Measurements from ENCODE around the gene ITPKA.
"Not testable (repeated sequence)": the region's sequence is repeated elsewhere in the genome, so short reads cannot be mapped to it uniquely, and the experiment has no call there.

The ITPKA gene

GRCh38 chr15:41493205-41493901 lies at the start of gene ITPKA:
ITPKA (plus strand) TSS chr15:41493874; CDS start chr15:41493928, 54 bp downstream.
- DNase-seq (ENCODE audit: low spot score), result peak; percentile 62

DNA sequence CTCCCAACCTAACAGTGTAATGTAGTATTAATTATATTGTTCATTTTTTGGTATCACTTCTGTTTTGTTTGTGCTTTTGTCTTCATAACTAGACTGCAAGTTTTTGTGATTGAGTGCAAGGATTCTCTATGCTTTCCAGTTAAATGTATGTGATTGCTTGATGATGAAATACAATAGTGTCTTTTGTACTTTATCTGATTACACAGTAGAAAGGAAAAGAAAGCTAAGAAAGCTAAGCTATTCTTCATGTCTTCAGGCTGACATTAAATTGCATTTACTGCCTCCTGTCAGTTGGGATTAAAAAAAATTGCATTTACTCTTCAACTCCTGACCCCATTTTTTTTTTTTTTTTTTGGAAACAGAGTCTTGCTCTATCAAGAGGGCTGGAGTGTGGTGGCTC lies 48.3 kb upstream of the ITPKA start:
- no peak for DNase-seq (ENCODE audit: low spot score)

DNA sequence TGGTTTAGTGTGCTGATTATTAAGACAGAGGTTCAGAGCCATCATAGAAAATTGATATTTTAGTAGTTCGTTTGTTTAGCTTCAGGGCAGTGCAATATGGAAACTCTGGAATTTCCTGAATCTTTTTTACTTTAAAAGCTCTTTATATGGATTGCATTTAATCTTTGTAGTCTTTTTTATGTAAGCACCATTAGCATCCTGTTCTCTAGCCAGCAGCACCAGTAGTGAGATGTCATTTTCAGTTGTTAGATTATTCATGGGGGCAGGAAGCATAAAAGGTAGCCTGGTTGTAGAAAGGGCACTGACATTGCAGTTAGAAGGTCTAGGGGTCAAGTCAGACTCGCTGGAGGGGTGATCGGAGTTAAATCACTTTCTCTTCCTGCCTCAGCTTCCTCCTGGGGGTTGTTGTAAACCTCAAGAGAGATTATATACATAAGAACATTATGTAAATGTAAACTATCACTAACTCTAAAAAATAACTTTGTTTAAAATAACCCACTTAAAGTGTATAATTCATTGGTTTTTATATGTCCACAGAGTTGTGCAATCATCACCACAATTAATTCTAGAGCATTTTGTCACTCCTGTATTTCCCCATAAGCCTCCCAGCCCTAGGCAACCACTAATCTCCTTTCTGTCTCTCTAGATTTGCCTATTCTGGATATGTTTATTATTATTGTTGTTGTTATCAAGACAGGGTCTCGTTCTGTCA lies 31.4 kb upstream of the ITPKA start:
- no peak for DNase-seq (ENCODE audit: low spot score)

DNA sequence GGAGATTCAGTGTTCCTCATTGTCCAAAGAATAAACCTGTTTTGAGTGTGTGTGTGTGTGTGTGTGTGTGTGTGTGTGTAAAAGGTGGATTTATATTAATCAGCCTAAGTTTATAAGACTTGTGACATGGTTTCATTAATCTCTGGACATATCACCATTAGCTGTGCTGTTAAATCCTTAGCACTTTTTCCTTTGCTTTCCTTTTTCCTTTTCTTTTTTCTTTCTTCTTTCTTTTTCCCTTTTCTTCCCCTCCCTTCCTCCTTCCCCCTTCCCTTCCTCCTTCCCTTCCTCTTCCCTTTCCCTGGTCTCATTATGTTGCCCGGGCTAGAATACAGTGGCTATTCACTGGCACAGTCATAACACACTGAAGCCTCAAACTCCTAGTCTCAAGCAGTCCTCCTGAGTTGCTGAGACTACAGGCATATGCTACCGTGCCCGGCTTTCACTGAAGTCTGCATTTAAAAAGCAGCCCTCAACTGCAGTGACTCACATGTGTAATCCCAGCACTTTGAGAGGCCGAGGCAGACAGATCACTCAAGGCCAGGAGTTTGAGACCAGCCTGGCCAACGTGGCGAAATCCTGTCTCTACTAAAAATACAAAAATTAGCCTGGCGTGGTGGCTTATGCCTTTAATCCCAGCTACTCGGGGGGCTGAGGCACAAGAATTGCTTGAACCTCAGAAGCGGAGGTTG lies 28.6 kb upstream of the ITPKA start:
- DNase-seq (ENCODE audit: low spot score), result no peak

GRCh38 chr15:41465822-41466421 lies 27.8 kb upstream of the ITPKA start:
- peak; percentile 24 for DNase-seq (ENCODE audit: low spot score)

DNA sequence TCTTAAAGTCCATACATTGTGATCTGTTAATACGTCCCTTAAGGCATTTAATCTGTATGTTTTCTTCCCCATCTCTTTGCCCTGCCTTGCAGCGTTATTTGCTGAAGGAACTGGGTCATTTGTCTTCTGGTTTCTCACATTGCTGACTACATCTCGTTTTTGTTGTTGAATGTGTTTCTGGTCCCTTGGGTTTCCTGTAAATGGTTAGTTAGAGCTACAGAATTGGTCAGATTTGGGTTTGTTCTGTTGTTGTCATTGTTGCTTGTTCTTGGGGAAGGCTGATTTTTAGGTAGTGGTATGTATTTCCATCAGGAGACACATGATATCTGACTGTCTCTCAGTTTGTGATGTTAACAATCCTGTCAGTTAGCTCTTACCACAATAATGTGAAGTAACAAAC lies 27.0 kb upstream of the ITPKA start:
- DNase-seq (ENCODE audit: low spot score), result no peak

- not testable (repeated sequence) for DNase-seq (ENCODE audit: low spot score)
Observed at GRCh38 chr15:41469644-41470043, 24.0 kb upstream of the ITPKA start.

GRCh38 chr15:41473418-41473817 lies 20.3 kb upstream of the ITPKA start:
- DNase-seq (ENCODE audit: low spot score), result no peak

DNA sequence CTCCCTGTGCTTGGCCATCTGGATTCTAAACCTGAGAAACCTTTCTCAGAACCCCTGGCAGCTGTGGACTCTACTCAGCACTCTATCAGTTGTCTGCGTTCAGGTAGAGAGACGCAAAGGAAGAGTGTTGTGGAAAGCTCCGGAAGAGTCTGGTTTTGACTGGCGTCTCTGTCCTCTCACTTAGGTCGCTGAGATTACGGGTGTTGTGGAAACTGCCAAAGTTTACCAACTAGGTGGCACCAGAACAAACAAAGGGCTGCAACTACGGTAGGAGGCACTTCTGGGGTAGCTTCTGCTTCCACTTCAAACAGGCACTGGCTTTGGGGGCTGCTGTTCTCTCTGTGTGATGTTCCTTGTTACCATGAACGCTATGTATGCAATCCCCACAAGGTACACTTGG lies 19.2 kb upstream of the ITPKA start:
- no peak for DNase-seq (ENCODE audit: low spot score)

- DNase-seq (ENCODE audit: low spot score), result no peak
Observed at GRCh38 chr15:41474941-41475340, 18.7 kb upstream of the ITPKA start.

DNA sequence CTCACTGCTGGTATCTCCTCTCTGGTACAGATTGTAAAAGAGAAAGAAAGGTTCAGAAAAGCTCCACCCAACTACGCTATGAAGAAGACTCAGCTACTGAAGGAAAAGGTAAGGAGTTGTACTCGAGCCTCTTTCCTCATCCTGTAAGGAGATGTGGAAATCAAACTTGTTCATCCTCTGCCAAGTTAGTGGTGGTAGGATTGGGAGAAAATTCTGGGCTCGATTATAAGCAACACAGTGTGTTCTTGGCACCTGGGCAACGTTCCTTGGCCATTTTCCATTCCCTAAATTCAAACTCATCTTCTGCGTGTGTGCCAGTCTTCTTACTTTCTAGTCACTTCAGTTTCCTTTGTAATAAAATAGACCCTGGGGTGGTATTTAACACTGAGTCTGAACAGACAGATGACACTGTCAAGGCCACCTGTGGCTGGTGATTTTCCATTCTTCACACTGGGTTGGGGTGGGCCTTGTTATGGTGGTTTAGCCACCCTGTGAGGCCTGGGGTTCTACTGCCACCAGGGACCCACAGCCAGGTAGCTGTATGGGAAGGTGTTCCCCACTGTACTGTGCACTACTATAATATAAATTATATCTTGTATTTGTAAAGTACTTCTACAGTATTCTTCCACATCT lies 17.1 kb upstream of the ITPKA start:
- no peak for DNase-seq (ENCODE audit: low spot score)

DNA sequence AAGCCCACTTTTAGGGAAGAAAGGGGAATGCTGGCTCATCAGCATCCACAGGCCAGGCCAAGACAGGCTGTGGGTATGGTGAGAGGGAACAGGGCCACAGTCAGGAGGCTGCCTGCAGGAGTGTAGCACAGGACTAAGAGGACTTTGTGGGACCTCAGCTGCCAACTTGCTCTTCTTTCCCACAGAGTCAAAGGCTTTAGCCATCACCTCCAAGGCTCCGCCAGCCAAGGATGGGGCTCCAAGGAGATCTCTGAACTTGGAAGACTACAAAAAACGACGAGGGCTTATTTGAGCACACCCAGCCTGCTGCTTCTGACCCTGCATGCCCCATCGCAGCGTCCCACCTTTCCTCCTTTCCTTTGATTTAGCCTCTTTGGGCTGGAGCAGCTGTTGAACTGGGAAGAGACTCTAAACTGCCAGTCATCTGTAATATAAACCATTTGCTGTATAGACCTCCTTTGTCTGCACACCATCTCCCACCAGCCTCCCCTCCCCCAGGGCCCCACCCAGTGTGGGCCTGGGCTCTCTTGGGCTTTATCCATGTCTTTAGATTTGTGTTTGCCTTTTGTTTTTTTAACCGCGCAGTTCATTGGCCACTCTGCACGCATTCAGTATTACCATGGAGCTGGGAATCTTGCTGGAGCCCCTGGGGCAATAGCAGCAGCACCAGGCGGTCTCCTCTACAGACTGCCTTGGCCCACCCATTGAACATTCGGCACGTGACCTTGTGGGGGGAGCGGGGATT lies 13.1 kb upstream of the ITPKA start:
- no peak for DNase-seq (ENCODE audit: low spot score)

DNA sequence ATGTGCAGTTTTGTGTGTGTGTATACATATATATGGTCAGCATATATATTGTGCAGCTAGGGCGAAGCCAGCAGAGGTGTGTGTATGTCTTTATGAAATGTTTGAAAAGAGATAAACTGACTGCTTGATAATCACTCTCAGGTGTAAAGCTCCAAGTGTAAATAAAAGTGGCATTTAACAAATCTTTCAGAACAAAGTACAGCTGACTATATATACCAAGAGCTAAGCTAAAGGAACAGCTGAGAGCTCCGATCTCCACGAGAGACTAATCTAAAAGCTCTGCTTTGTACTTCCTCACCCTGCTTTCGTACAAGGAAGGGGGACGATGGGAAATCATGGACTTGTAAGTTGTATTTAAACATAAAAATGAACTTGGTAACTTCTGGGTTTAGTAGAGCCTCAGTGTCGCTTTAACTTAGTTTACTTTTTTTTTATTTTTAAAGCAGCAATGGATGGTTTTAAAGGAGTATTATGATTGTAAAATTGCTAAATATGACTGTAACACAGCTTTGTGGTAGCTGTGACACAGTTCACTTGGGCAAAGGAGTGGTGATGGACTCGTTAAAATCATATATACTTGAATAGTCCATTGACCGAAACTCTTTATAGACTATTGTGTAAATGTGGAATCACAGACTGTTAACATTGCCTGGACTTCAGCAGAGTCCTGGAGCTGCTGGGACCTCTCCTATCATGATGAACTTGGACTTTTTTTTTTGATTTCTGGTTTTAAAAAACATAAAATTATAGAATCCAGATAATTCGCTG lies 11.4 kb upstream of the ITPKA start:
- DNase-seq (ENCODE audit: low spot score), result no peak

- DNase-seq (ENCODE audit: low spot score), result peak; percentile 31
Observed at GRCh38 chr15:41483115-41483514, 10.6 kb upstream of the ITPKA start.

DNA sequence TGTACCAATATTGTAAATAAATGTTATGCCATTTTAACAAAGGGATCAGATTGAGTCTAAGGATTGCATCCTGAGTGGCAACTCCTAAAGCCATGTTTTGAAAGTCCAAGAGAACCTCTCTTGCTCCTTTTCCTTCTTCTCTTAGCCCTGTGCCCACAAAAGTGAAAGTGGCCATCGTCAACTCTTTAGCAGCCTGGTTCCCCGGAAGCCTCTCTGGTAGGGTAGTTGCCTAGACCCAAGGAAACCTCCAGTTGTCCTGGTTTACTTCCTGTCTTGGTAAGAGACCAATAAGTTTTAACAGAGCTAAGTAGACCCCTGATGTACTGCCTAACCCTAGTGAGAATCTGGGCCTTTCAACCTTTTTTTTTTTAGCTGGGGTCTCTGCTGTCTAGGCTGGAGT lies 10.2 kb upstream of the ITPKA start:
- DNase-seq (ENCODE audit: low spot score), result peak; percentile 31

DNA sequence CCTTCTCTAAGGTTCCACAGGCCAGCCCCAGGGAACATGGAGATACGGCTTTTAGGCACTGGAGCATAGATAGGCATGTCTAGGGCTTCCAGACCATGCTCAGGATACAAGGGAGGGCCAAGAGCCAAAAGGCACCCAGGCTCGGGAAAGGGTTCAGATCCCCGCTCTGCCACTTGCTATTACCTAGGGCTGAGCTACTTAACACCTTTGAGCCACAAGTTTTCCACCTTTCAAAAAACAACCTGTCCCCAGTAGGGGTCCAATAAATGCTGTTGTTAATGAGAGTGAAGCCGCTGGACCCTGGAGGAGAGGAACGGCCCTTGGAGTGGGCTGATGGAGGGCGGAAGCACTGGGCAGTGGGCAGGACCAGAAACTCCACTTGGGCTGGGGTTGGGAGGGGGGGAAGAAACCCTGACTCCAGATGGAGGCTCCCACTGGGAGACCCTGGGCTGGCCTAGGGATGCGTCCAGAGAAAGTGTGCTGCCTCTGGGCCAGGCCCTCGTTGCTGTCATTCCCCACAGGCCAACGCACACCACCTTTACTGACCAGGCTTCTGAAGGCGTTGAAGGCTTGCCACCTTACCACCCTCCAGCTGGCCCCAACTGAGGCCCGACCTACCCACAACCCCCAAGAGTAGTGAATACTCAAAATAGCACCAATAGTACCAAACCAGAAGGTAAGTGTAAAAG lies 8.6 kb upstream of the ITPKA start:
- no peak for DNase-seq (ENCODE audit: low spot score)

DNA sequence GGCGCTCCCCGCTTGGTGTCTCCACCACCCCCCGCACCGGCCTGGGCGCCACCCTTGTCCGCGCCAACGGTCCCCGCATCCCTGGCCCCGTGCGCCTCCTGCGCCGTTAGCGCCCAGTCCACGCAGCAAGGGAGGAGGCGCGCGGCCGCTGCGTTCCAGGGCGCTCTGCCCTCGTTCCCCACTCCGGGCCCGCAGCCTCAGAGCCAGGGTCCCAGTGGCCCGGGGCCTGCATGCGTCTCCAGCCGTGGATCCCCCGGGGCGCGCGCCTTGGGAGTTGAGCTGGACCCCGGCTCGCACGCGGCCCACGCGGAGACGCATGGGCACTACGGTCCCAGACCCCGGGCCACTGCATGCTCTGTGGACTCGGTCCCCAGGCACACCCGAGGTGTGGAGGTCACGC lies 7.4 kb upstream of the ITPKA start:
- DNase-seq (ENCODE audit: low spot score), result no peak

DNA sequence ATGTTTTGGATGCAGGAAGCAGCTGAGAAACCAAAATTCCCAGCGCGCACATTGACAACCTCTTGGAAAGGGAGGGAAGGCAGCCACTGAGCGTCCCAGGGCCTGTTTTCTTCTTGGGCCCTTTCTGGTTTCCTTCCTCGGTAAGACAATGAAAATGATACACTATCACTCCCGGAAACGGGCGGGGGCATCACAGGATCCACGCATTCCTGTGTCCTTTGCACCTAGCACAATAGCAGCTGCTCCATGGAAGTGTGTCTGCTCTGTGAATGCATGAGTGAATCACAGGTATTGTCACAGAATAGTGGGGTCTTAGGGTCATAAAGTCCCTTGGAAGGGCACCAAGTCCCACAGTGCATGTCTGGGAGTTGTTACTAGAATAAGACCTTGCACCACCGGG lies 6.3 kb upstream of the ITPKA start:
- no peak for DNase-seq (ENCODE audit: low spot score)

- DNase-seq (ENCODE audit: low spot score), result no peak
Observed at GRCh38 chr15:41487802-41488201, 5.9 kb upstream of the ITPKA start.

GRCh38 chr15:41489641-41490040 lies 4.0 kb upstream of the ITPKA start:
- DNase-seq (ENCODE audit: low spot score), result no peak
